GM12865 (cell line): ENCODE measurements around the gene FHIT.
"Not testable (repeated sequence)": the region's sequence is repeated elsewhere in the genome, so short reads cannot be mapped to it uniquely, and the experiment has no call there.

Source experiments
- DNase-seq: peaks from one replicate; pipeline ENCODE4 v3.0.0; 2010; ENCODE audit warnings: low read depth
- H3K4me3 ChIP-seq: 2 replicates; pipeline ENCODE4 v1.5.1; 2011; ENCODE audit warnings: mild to moderate bottlenecking, low read depth, low read length, control low read depth
- CTCF ChIP-seq: IDR thresholded peaks from 2 replicates; pipeline ENCODE4 v1.5.1; 2011; ENCODE audit warnings: low read length, control low read depth, low read depth, inconsistent platforms; ENCODE audit not compliant: insufficient read depth; ENCODE audit errors: missing control alignments

Gene FHIT

GRCh38 chr3:61077551-61077950, 173.7 kb downstream of the FHIT start:
- no peak for TF ChIP-seq CTCF
- no peak overlapping the region for H3K4me3 ChIP-seq
- no peak for DNase-seq

GRCh38 chr3:61074783-61075182, 176.5 kb downstream of the FHIT start:
- H3K4me3 ChIP-seq = no peak overlapping the region
- TF ChIP-seq CTCF = no peak
- no peak for DNase-seq

GRCh38 chr3:61073566-61074165, 177.6 kb downstream of the FHIT start:
- no peak for TF ChIP-seq CTCF
- DNase-seq = no peak
- H3K4me3 ChIP-seq = no peak overlapping the region

- TF ChIP-seq CTCF = no peak
- no peak for DNase-seq
- no peak overlapping the region for H3K4me3 ChIP-seq
These were observed 183.2 kb downstream of the FHIT start for GRCh38 chr3:61068084-61068483.

- H3K4me3 ChIP-seq = no peak overlapping the region
- peak; percentile 8 for DNase-seq
- no peak for TF ChIP-seq CTCF
These were observed 184.5 kb downstream of the FHIT start for GRCh38 chr3:61066800-61067199.

GRCh38 chr3:61066222-61066621, 185.0 kb downstream of the FHIT start:
- DNase-seq, H3K4me3 ChIP-seq: not testable (repeated sequence)

GRCh38 chr3:61065451-61066011, 185.7 kb downstream of the FHIT start:
- H3K4me3 ChIP-seq = no peak overlapping the region
- DNase-seq = no peak
- TF ChIP-seq CTCF = no peak
